Skin epidermis (tissue), 12 donors: Measurements from ENCODE around the gene GOSR1.
"Not testable (repeated sequence)": the region's sequence is repeated elsewhere in the genome, so short reads cannot be mapped to it uniquely, and the experiment has no call there.

Source experiments
- H3K27ac ChIP-seq, 21 experiments: fragments of 200-600 bp; sonication (generic) in 11 of 21; one replicate each; pipeline ENCODE4 v1.5.0; 2020; ENCODE audit warnings: mild to moderate bottlenecking in 3 of 21, inconsistent platforms in 2 of 21, moderate library complexity in 2 of 21
- H3K4me3 ChIP-seq, 7 experiments: fragments of 200-600 bp; sonication (generic) in 2 of 7; one replicate each; pipeline ENCODE4 v1.5.0; 2020; ENCODE audit warnings: inconsistent platforms in 2 of 7, mild to moderate bottlenecking in 2 of 7, moderate library complexity in 1 of 7

Gene GOSR1

DNA sequence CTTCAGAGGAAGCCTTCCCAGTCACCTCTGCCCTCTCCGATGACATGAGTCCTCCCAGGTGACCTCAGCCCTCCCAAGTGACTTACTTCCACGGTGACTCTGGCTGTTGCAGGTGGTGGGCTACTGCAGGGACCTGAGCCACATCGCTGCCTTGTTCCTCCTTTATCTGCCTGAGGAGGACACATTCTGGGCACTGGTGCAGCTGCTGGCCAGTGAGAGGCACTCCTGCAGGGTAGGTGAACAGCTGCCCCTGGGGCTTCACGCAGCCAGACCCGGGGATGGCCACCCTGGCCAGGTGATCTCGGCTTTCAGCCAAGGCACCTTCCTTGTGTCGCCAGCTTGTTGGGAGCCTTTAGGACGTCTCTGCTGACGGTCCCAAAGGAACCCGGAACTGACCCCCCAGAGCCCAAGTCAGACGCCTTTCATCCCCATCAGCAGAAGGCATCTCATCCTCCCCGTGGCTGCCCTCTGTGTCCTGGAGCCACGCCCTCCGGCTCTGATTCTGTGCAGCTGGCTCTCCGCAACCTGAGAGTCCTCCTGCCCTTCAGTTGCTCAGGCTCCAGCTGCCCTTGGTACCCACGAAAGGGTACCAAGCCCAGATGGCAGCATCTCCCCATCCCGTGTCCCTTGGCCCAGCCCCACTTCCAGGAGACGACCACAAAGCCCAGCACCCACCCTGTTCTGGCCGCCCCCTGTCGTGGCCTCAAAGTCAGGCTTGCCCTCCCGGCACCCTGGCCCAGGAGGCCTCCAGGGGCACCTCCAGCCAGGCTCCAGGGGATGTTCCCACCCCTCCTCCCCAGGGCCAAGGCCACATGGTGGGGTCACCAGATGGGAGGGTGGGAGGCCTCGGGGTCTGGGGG, 81.7 kb downstream of the GOSR1 start:
- H3K4me3 ChIP-seq, result no peak overlapping the region
- H3K27ac ChIP-seq, result no peak overlapping the region

GRCh38 chr17:30559656-30560055, 82.4 kb downstream of the GOSR1 start:
- no peak overlapping the region for H3K27ac ChIP-seq

GRCh38 chr17:30560117-30561026, 83.2 kb downstream of the GOSR1 start:
- H3K4me3 ChIP-seq, H3K27ac ChIP-seq: not testable (repeated sequence)

More at GRCh38 chr17:30559656-30560055, 82.4 kb downstream of the GOSR1 start:
- H3K4me3 ChIP-seq, result no peak overlapping the region

GRCh38 chr17:30561766-30562165, 84.6 kb downstream of the GOSR1 start:
- not testable (repeated sequence) for H3K27ac ChIP-seq, H3K4me3 ChIP-seq

DNA sequence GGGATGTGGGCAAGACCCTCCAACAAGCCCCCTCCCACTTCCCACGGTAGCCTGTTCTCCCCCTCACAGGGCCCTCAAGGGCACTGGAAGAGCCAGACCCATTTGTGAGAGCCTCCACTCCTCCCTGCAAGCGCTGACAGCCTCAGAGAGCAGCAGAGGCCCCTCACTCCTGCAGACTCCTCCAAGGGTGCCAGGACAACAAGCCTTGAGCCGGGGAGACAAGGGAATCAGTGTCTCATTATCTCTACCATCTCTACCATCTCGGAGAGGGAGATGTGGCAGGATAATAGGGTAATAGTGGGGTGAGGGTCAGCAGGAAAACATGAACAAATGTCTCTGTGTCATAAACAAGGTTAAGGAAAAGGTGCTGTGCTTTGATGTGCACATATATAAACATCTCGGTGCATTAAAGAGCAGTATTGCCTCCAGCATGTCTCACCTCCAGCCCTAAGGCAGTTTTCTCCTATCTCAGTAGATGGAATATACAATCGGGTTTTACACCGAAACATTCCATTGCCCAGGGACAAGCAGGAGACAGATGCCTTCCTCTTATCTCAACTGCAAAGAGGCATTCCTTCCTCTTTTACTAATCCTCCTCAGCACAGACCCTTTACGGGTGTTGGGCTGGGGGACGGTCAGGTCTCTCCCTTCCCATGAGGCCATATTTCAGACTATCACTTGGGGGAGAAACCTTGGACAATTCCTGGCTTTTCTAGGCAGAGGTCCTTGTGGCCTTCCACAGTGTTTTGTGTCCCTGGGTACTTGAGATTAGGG, 86.1 kb downstream of the GOSR1 start:
- H3K4me3 ChIP-seq, H3K27ac ChIP-seq: not testable (repeated sequence)

DNA sequence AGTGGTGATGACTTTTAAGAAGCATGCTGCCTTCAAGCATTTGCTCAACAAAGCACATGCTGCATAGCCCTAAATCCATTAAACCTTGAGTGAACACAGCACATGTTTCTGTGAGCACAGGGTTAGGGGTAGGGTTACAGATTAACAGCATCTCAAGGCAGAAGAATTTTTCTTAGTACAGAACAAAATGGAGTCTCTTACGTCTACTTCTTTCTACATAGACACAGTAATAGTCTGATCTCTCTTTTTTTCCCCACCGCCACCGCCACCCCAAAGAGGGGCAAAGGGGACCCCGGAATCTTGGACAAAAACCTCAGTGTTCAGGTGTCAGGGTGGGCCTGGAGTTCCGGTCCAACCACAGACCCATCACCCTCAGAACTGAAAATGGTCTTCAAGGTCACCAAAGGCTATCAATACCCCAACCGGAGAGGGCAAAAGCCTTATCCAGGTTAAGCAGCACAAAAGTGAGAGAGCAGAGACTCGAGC, 86.7 kb downstream of the GOSR1 start:
- not testable (repeated sequence) for H3K4me3 ChIP-seq, H3K27ac ChIP-seq

GRCh38 chr17:30564422-30565072, 87.3 kb downstream of the GOSR1 start:
- H3K27ac ChIP-seq, H3K4me3 ChIP-seq: not testable (repeated sequence)

DNA sequence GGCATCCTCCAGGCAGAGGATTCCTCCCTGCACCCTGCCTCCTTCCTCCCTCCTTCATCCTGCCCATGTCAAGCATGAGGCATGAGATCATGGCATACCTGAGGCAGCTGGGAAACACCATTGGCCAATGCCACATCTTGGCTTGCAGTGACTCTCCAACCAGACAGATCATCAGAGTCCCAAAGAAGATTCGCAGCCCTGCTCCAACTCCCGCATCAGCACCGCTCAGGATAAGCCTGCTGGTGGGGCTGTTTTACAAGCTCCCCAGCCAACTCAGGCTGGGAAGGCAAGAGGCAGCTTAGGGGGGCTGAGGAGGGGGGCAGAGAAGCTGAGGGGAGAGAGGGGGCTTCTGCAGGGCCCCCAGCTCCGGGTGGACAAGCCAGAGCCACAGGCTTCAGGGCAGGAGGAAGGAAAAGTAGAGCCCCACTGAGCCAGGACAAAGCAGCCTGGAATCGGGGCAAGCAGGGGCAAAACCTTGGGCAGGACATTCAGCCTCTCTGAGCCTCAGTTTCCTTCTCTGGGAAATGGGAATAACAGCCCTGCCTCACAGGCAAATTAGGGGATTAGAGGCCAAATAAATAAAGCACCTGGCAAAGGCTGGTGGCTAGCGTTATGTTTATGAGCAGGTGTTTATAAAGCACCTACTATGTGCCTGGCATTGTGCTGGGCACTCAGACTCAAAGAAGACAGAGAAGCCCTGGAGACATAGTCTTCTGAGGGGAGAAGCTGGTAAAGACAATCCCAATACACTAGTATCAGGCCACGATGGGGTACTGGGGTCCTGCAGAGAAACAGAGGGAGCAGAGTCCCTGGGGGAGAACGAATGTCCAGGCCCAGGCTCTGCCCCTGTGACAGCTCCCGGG, 88.1 kb downstream of the GOSR1 start:
- H3K27ac ChIP-seq, result no peak overlapping the region
- H3K4me3 ChIP-seq, result no peak overlapping the region

- not testable (repeated sequence) for H3K27ac ChIP-seq, H3K4me3 ChIP-seq
These were observed 88.9 kb downstream of the GOSR1 start for GRCh38 chr17:30566104-30566503.

DNA sequence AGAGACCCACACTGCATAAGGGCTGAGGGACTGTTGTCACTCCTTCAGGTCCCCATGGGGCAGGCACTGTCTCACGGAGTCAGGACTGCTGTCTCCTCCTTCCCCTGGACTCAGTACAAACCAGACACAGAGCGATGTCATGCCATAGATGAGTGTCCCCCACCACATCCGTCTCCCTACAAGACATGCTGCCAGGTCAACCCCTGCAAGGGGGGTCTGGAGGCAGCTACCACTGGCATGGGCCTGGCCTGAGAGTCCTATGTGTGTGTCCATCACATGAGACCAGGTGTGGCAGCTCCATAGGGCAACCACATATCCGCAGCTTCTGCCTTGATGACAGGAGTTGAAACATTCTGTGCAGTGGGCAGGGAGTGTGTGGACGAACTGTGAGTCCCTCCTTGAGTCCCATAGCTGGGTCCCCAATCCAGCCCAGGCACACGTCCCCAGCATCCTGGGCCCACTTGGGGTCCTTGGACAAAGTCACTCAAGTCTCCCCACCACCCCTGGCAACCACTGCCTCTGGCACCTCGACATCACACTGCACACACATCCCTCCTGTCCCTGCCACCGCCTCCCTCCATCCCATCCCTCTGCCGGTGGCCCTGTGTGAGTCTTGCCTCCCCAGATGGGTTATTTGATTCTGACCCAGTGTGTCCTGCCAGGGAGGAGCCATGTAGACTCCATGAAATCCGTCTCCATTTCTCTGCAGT, 89.5 kb downstream of the GOSR1 start:
- H3K27ac ChIP-seq, H3K4me3 ChIP-seq: not testable (repeated sequence)

DNA sequence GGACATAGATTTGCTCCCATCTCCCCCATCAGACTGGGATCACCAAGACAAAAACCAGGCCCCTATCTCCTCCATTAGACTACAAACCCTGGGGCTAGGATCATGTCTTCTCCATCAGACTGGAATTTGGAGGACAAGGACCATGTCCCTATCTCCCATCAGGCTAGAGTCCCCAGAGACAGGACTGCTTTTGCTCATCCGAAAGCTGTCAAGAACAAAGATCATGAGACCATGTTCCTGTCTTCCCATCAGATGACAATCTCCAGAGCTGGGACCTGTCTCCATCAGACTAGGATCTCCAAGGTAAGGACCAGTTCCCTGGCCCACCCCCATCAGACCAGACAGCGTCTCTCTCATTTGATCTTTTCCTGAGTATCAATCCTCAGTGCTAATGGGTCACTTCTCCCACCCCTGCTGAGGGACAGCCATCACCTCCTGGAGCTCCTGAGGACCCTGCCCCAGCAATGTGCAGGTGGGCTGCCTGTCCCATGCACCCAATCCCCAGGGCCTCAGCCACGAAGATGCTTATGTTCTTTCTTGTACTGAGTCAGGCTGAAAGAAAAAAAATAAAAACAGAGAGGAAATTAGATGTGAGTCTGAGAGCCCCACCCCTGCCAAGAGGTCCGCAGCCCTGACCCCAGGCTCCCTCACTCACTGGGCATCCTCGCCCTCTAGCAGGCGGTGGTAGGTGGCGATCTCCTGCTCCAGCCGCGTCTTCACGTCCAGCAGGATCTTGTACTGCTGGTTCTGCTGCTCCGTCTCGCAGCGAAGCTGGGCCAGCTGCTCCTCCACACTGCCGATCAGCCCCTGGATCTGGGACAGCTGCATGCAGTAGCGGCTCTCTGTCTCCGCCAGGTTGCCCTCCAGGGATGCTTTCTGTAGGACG, 90.3 kb downstream of the GOSR1 start:
- Histone ChIP-seq H3K4me3 (no peak overlapping the region), H3K27ac (no peak overlapping the region)

- Histone ChIP-seq H3K27ac (no peak overlapping the region), H3K4me3 (no peak overlapping the region)
These were observed 90.9 kb downstream of the GOSR1 start for GRCh38 chr17:30568117-30568430.

GRCh38 chr17:30569531-30570175, 92.4 kb downstream of the GOSR1 start:
- H3K27ac ChIP-seq, H3K4me3 ChIP-seq: not testable (repeated sequence)

DNA sequence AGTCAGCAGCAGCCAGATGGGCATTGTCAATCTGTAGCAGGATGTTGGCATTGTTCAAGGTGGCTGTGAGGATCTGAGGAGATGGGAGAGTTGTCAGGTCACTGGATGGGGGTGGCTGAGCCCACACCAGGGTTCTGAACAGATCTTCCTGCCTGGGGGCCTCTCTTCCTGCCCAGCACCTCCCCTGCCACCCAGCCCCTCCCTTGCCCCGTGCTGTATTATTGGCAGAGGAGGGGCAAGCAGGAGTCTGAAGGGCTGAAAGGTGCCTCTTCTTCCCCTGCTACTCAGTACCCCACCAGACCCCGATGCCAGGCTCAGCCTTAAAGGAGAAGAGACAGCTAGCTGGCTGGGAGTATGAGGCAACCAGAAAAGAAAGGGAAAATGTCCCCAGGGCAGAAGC, 93.0 kb downstream of the GOSR1 start:
- H3K4me3 ChIP-seq, result no peak overlapping the region
- H3K27ac ChIP-seq, result no peak overlapping the region

DNA sequence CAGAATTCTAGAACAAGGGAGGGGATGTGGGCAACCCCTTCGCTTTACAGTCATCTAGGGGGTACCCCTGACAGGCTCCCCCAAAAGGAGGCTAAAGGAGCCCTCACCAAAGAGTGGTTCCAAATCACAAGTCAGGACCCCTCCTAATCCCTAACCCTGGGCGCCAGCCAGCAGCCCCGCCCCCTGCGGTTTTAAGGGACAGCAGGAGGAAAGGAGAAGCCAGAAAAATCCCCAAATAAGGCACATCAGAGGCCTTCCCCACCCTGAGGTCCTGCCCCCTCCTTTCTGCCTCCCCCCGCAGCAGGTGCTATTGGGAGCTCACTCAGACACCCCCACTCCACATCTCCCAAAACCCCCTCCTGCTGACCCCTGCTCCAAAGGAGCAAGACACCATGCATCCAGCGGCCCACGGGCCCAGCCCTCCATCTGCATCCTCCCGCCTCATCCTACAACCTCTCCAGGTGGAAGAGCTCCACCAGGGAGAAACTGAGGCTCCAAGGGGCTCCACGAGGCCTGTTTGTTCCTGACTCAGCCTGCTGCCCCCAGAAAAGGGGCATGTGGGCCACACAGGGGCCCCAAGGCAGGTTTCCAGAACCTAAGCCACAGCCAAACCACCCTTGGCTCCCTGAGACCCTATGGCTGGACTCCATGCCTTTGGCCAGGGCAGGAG, 93.5 kb downstream of the GOSR1 start:
- Histone ChIP-seq H3K27ac (no peak overlapping the region), H3K4me3 (no peak overlapping the region)

DNA sequence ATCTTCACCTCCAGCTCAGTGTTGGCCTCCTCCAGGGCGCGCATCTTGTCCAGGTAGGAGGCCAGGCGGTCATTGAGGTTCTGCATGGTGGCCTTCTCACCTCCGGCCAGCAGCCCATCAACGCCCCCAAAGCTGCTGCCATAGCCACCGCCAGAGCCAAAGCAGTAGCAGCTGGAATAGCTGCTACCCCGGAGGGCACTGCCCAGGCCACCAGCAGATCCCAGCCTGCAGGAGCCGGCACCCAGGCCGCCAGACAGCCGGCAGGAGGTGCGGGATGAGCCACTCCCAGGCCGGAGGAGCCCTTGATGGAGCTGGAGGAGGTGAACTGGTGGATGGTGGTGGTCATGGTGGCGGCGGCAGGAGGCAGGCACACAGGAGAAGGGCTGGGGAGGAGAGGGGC, 94.2 kb downstream of the GOSR1 start:
- H3K4me3 ChIP-seq, H3K27ac ChIP-seq: not testable (repeated sequence)
